GM18517 (cell line): ENCODE results near the gene PRKAG2.
"Not testable (repeated sequence)": the region's sequence is repeated elsewhere in the genome, so short reads cannot be mapped to it uniquely, and the experiment has no call there.

Experiments
- ATAC-seq: cut with Tn5 transposase; IDR thresholded peaks from one replicate; pipeline ENCODE4 v1.9.1; 2021; ENCODE audit warnings: mild to moderate bottlenecking, moderate library complexity; ENCODE audit not compliant: unreplicated experiment

The PRKAG2 gene

DNA sequence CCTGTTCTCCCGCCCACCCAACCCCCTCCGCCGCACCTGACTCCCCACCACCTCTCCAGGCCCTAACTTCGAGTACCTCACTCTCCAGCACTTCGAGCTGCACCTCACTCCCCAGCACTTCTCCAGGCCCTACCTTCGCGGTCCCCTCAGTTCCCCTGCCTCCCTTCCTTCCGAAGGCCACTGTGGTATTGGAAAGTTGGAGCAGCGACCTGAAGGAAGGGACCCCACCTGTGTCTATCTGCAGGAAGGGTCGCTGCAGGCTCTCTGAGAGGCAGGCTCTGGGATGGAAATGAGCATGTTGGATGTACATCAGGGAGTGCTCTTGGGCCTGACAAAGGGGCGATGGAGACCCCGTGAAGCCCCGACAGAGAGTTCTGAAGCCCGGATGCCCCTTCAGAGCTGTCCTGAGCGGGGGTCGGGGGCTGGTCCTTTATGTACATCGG is 122.2 kb downstream of the PRKAG2 start:
- no peak for ATAC-seq

DNA sequence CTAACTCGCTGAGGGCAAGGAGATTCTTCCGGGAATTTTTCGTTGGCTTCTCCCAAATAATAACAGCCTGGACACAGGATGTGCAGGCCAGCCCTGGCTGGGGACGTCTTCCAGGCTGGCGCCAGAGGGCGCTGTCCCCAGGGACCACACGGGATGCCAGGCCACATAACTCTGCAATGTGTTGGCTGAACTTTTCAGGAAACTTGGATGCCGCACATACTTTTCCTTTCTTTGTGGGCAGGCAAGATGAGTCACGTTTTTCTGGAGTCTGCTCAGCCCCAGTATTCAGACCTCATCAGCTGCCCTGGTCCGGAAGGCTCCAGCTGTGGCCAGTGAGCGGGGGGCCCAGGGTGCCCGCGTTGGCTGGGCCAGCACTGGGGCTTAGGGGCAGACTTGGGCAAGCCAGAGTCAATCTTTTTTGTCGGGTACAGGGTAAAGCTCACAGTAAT is 122.7 kb downstream of the PRKAG2 start:
- ATAC-seq = no peak

DNA sequence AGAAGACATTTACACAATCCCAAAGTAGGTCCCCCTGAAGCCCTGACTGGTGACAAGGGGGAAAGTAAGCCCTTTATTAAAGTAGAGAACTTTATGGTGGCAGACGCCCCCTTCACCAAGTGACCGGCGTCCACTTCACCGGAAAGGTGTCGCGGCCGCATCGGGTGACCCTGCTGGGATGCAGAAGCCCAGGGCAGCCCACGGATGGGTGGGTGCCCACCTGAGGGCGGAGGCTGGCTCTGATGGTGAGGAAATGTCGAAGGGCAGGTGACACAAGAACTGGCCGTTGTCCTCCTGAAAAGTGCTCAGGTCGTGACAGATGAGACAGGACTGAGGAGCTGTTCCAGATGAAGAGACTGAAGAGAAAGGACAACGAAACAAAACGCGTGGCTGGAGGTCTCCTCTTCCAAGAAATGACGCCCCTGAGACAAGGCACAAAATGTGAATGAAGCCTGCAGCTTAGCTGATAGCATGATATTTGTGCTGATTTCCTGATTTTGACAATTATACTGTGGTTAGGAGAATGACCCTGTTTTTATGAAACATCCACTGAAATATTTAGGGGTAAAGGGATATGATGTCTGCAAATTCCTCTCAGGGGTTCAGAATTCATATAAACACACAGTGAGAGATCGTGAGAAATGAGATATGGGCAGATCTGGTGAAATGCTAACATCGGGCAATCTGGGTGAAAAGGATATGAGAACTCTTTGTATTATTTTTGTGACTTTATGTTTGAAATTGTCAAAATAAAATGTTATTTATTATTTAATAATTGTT is 123.9 kb downstream of the PRKAG2 start:
- ATAC-seq = no peak

DNA sequence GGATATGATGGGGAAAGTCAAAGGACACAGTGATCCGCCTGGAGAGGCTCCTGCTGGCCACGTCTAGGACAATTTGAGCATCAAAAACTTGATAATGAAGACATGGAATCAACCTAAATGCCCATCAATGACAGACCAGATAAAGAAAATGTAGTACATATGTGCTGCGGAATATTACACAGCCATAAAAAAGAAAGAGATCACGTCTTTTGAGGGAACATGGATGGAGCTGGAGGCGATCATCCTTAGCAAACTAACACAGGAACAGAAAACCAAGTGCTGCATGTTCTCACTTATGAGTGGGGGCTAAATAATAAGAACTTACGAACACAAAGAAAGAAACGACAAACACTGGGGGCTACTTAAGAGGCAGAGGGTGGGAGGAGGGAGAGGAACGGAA is 124.9 kb downstream of the PRKAG2 start:
- no peak for ATAC-seq

DNA sequence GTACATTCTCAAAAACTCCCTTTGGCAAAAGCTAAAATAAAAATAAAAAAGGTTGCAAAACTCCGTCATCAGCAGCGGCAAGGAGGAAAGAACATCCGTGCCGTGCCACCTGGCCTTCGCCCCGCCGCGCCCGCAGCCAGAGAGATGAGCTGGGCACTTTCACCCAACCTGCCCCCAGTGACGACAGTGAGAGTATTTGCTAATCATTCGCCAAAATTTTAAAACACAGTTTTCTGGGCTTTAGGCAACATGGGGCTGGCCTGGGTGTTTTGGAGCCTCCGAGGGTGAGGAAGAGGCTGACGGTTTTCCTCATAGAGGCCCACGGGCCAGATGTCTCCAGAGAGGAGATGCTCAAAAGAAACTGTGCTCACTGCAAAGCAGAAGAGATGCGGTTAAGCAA is 128.2 kb downstream of the PRKAG2 start:
- no peak for ATAC-seq

DNA sequence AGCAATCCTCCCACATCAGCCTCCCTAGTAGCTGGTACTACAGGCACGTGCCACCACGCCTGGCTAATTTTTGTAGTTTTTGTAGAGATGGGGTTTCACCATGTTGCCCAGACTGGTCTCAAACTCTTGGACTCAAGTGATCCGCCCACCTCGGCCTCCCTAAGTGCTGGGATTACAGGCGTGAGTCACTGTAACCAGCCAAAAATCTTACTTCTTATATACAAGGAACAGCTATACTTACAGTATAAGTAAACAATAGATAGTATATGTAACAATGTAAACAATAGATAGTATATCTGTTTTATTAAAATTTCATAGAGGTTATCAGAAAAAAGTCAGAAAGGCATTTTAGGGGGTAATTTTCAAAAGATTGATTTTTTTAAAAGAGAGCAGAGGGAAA is 128.9 kb downstream of the PRKAG2 start:
- not testable (repeated sequence) for ATAC-seq

DNA sequence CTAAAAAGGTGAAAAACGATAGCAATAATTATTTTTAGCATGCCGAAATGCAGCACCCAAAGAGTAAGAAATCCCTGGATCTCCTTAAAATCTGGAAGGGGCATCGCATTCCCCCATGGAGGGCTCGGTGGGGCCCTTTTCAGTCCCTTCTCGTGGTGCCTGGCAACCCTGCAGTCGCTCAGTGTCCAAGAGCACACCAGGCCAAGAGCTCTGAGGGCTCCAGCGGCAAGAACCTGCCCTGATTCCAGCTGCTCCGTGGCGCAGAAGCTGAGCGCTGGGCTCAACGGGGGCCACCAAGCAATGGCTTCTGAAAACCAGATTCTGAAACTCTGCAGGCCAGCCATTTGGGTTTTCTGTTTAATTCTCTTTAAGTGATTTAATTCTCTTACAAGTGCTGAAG is 131.2 kb downstream of the PRKAG2 start:
- ATAC-seq = no peak

DNA sequence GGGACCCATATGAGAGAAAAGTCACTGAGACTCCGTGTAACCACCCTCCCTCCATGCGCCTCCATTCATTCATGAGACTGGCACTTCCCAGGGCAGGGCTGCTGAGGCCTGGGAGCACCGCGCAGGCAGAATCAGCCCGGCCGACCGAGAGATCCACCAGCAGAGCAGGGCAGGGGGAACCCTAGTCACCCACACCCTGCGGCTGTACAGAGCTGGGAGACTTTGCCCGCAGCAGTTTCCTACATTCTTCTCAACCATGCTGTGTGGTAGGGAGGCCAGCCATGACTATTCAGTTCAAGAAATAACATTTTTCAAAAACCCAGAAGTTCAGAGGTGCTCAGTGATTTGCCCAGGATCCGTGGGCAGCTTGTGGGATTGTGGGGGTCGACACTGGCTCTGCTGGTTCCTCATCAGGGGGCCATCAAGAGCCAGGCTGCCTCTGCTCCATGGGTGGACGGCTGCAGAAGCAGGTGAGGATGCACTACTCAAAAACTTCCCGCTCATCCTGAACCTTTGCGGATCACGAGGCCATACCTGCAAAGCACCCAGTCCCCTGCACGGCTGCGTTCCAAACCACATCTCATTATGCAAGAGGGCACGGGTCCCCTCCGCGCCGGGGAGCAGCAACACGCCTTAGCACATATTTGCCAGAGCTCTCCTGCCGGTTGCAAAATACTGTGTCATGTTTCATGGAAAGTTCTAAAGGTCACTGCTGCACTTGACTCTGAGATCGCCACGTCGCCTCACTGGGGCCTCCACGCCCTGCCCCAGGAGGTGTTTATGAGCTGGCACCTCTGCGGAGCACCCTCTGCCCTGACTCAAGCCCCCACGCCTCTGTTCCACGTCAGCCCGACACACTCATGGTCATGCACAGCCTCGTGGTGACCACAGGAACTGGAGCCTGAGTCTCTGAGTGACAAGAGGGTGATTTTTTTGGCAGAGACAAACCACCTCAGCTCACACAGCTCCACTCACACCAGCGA is 132.0 kb downstream of the PRKAG2 start:
- ATAC-seq = no peak

DNA sequence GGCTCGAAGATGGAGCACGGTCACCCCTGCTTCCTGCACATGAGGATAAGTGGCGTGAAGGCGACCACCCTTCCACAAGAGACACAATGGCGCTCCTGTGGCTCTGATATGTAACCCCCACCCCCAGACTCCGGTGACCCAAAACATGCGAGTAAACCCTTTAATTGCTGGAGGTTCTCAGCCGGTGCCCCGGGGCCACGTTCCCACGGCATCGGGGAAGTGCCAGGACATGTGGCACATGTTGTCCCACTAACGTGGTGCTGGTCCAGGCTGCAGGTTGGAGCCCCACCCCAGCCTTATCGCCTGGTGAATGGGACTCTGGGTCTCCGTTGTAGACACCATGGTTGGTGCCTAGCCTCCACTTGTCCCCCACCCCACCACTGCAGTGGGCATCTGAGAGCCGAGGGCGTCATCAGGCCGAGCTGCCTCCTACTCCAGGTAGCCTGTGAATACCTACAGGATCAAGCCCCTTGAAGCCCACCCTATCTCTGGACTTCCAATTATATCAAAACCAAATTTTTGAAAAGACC is 132.8 kb downstream of the PRKAG2 start:
- ATAC-seq = no peak

DNA sequence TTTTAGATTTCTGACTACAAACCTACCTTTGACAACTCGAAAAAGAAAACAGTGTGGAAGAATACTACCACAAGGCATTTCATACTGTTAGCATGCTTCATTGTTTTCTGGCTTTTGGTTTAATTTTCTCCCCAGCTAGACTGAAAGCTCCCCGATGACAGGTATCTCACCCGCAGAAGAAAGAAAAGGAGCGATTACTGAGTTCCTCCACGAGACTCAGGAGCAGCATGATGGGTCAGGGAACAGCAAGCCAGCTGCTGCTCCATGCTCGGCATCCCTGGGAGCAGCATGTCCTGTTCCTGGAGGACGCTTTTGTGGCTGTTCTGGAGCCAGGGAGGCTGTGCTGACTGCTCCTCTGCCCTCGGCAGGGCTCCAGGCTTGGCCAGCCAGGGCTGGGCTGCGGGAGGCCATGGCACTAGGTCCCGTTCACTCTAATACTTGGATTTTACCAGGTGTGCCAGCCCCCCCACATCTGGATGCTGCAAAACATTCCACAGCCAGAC is 133.4 kb downstream of the PRKAG2 start:
- ATAC-seq = no peak

DNA sequence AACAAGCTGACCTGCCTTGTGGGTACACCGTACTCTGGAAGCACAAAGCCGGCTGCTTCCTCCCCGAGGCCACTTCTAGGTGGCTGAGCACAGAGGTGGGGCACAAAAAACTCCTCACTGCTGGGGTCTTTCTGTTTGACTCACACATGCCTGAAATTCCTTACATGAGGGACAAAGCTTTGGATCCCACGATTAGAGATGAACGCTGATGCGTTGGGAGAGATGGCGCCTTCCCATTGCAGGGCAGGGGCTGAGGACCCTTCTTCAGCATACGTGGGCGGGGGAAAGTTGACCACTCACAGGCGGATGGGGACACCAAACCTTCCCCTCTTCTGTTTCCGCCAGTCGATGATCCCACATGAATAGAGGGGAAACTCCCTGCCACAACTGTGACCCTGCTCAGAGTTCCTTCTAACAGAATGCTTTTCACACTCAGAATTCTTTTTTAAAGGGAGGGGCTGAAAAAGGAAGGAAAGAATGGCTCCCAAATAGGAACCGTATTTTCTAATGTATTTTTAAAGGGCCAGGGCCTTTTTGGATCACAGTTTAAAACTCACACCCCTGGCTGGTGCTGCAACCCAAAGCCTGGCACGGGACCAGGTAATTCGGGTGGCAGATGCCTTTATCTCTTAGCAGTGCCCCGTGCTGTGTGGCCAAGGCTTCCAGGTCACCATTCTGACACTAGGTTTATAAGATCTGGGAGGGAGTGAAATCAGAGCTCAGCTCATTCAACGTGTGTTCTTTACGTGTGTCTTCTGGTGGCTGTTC is 134.0 kb downstream of the PRKAG2 start:
- no peak for ATAC-seq

DNA sequence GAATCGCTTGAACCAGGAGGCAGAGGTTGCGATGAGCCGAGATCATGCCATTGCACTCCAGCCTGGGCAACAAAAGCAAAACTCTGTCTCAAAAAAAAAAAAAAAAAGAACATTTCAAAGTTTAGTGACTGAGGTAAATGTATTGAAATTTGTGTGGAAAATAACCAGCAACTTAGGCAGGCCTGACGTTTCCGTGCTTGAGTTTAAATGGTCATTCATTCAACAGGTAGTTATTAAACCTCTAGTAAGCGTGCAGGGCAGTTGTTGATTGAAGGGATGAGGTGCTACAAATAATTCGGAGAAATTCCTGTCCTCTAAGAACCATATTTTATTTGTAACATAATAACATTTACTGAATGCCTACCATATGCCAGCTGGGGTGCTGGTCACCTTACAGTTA is 135.3 kb downstream of the PRKAG2 start:
- ATAC-seq = no peak

DNA sequence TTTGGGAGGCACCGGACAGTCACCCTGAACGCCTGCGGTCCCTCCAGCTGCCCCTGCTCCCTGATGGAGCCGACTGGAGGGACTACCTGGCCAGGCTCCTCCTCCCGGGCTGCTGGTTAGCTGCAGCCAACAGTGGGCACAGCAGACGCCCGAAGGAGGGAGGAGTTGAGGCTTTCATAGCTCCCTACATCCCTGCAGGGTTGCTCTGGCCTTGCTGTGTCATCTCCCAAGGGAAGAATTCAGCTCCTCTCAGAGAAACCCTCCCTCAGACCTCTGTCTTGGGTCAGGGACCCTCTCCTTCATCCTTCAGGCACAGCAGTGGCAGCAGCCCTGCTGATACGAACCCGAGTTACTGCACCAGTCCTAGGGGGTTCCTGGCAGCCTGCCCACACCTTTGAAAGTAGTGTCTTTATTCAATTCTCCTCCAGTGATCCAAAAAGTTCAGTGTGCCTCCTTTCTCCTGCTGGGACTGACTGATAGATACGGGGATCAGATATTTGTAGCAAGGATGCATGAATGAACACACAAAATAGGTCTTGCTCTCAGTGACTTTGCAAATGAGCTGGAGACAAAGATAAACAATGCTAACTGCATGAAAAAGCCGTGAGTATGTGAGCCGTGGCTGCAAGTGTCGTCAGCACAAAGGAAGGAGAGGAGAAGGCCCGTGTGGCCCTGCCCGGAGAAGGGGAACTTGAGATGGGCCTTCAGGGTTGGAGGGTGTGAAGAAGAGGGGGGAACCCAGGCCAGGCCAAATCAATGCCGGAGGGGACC is 136.6 kb downstream of the PRKAG2 start:
- ATAC-seq = no peak

DNA sequence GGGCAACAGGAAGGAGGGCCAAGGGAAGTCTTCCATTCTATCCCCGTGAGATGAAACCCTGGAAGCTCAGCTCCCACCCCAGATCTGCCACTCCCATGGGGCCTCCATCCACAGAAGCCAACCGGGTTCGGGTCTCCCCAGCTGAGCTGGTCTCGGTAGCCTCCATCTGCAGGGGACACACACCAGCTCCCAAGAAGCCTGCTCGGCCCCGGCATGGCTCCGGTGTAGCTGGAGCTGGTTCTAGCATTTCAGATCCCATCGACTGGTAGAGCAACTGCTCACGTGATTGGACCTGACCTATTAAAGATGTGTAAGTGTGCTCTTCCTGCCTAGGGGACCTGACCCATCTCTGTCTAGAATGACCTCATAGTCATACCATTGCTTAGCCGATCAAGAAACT is 138.0 kb downstream of the PRKAG2 start:
- no peak for ATAC-seq

DNA sequence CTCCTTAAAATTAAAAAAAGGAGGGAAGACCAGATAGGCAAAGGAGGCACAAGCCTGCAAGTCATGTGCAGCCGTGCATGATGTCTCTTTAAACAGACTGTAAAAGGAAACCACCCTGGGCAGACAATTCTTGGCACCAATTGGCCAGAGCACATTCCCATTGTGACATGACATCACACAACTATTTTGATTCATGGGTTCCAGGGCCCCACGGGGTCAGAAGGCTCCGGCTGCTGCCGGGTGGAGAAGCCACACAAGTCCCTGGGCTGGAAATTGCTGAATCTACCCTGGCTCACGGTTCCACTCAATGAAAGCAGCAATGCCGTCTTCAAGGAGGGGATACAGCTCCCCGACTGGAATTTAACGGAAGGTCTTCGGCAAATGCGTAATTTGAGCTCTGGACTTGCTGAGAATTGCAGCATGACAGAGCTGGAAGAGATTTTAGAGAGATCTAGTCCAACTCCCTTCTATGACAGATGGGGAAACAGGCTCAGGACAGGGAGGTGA is 140.5 kb downstream of the PRKAG2 start:
- no peak for ATAC-seq

DNA sequence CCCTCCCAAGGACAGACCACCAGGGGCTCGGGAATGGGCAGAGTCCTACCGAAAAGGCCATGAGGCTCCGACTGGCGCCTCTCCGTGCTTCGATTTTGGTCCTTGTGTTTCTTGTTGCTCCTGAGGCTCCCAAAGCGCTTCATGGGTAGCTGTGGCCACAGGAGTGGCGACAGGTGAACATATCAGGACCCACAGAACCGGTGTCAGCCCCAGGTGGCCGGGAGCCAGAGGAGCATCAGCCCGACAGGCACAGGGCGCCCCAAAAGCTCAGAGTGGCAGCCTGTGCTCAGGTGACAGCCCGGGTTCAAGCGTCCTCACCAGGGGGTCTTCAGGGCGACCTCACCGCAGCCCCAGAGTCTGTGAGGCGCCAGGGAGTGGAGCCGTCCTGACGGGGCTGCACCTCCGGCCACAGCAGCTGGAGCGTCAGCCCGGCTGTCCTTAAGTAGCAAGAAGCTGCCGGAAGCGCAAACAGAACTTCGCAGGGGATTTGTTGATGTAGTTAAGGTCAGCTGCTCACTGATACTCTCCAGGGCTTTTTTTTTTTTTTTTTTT is 141.0 kb downstream of the PRKAG2 start:
- ATAC-seq = no peak

DNA sequence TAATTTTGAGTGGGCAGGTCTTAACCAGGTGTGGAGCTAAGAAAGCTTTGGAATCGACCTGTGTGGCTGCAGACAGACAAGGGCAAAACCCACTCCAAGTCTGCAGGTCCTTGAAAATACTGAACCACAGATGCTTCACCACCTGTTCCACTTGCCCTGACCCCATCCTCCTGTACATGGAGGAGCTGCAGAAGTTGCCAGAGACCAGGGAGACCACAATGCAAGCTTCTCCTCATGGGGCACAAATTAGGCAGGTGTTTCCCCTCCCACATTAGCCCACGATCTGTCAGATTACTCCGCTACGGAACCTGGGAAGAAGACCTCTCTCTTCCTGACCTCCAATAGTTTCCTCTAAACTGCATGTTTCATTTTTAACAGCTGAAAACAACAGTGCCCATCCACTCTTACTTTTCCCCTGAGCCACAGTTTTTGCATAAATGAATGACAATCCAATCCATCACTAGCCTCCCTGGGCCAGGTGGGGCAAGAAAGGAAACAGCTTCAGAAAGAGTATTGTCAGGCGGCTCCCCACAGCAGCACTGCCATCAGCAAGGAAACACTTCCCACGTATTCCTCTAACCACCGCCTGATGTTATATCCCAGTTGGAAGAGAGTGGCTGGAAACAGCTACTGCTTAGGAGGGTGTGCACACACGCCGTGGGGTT is 141.6 kb downstream of the PRKAG2 start:
- ATAC-seq = no peak

DNA sequence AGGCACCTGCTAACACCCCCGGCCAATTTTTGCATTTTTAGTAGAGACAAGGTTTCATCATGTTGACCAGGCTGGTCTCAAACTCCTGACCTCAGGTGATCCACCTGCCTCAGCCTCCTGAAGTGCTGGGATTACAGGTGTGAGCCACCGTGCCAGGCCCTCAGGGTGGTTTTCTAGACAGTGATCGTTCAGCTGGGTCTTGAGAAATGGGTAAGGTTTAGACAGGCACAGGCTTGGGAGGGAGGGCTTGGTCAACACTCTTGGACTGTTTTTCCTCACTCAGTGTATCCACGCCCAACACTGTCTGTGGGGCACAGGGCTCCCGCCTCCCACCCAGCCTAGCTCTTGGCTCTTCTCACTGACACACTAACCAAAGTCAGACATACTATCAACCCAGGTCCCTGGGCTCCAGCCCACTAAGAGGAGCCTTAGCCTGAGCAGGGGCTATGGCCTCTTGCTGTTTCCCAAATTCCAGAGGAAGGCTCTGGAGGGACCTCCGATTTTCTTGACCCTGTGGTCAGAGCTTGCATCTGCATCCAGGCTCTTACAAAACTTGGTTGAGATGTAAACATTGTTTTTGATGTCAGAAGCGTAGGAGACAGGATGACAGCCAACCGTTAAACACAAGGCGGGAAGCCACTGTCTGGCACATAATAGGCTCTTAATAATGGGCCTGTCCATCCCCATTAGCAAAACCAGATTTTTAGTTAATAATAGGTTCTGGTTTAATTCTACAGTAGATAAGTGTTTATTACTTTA is 143.9 kb downstream of the PRKAG2 start:
- no peak for ATAC-seq
